HG02588 (cell line): ENCODE measurements around the gene TIFAB.

Experiments used
- ATAC-seq: cut with Tn5 transposase; IDR thresholded peaks from one replicate; pipeline ENCODE4 v1.9.1; 2021; ENCODE audit warnings: mild to moderate bottlenecking, moderate library complexity; ENCODE audit not compliant: unreplicated experiment

The TIFAB gene

DNA sequence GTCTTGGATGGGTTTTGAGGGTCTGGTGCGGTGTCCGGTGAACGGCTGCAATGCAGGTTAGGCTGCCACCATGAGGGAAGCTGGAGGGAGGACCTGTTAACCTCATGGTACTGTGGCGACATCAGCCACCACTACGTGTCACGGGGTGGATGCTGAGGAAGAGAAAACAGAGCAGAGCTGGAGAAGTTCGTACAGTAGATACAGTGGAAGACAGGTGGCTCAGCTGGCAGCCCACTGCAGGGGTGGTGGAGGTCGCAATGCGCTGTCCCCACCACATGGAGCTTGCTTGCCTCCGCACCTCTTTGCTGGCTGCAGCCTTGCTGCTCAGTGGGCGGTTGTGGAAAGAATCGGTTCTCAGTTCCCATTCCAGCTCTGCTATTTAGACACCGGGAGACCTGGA, 7.8 kb downstream of the TIFAB start:
- ATAC-seq, result no peak

DNA sequence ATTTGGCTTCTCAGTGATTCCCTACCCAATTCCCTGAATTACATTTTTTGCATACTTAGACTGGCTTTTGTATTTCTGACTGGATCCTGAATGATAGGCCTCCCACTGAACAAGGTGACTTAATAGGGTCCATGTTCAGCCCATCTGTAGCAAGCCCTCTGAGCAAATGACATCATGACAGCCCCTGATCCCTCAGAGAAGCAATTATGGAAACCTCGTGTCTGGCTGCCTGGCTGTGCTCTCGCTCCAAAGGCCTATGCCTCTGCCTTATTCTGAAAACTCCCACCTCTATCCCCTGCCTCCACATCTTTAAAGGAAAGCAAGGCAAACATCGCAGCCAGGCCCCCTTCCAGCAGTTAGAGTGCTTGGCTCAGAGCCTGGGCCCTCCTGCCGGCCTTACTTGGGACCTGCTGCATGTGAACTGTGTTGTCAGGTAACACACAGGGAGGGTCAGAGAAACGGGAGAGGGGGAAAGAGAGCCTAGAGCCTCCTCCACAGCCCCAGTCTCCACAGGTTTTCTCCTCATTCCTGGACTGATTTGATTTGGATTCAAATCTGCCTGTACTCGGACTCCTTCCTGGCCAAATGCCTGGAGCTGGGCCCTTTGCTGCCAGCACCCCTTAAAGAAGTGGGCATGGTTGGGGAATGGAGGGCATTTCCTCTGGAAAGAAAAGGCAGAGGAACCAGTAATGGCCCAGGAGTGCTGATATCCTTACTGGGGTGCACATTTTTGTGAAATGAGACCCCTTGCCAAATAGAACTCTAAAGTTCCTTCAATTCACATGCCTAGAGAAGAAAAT, 8.8 kb downstream of the TIFAB start:
- no peak for ATAC-seq

DNA sequence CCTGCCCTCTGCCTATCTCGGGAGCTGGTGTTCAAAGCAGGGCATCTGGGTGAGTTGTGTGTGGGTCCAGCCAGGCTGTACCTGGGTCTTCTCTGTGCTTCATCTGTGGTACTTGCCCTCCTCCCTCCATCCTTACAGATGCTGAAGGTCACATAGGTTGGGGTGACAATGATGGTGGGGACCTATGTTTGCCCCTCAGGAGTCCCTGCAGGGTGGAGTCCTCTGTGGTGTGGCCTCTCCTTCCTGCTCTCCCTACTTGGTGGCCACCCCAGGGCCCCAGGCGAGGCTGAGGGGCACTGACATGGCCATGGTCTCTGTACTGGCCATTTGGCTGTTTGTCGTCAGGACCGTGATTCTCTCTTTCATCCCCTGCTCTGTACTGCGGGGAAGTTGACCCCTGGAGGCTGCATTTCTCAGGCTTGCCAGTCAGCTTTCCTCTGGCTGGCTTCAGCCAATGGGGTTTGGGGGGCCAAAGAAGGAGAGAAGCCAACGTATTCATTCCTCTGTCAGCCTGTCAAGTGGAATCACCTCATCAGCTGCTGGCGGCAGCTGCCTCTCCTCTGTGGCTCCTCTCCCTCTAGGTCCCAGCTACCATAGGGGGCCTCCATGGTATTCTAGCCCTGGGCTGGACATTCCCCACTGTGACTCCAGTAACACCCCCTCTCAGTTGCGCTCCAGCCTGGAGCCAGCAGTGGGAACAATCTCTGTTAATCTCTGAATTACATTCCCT, 9.6 kb downstream of the TIFAB start:
- no peak for ATAC-seq

DNA sequence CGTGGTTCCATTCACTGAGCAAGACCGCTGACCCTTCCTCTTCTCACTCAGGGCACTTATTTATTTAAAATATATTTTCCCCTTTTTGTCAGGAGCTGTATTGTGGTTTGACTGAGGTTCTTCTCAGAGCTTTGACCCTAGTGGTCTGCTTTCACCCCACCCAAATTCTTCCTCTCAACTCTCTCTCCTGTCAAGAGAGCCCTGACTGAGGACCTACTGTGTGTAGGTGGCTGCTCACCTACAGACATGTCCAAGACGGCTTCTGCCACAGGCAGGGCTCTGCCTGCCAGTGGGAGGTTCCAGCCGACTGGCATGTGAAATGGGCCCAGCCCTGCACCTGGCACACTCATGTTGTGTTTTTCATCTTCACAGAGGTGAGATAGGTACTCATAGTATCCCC, 10.2 kb downstream of the TIFAB start:
- ATAC-seq, result no peak

DNA sequence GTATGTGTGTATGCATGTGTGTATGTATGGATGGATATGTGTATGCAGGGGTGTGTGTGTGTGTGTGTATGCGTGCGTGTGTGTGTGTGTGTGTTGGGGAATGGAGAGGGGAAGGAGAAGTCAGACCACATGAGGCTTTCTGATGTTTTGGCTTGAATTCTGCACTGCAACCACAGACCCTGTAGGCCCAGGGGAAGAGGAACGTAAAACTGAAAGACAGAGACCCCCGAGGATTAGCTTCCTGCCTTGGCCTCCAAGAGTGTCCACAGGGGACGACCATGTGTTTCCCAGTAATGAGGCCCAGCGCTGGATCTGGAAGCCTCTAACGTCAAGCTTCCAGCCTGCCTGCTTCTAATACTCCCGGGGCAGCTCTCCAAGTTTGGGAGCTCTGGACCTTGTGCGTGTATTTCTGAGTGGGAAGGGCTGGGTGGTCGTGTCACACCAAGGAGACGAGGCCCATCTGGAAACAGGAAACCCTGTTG, 10.8 kb downstream of the TIFAB start:
- no peak for ATAC-seq

DNA sequence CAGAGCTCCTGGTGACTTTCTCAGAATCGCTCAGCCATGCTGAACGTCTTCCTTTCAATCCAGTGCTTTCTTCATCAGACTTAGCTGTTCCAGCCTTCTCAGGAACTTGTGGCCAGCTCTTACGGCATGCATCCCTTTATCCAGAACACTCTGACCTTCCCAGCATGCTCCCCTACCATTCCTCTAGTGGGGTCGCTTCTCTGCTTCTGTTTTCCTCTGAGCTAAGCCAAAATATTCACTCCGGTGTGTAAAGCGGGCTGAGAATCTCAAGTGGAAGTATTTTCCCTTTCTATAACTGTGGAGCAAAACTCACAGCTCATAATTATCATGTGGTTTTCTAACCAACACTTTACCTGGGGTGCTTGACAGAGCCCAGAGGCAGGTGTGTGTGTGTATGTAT, 11.2 kb downstream of the TIFAB start:
- no peak for ATAC-seq

DNA sequence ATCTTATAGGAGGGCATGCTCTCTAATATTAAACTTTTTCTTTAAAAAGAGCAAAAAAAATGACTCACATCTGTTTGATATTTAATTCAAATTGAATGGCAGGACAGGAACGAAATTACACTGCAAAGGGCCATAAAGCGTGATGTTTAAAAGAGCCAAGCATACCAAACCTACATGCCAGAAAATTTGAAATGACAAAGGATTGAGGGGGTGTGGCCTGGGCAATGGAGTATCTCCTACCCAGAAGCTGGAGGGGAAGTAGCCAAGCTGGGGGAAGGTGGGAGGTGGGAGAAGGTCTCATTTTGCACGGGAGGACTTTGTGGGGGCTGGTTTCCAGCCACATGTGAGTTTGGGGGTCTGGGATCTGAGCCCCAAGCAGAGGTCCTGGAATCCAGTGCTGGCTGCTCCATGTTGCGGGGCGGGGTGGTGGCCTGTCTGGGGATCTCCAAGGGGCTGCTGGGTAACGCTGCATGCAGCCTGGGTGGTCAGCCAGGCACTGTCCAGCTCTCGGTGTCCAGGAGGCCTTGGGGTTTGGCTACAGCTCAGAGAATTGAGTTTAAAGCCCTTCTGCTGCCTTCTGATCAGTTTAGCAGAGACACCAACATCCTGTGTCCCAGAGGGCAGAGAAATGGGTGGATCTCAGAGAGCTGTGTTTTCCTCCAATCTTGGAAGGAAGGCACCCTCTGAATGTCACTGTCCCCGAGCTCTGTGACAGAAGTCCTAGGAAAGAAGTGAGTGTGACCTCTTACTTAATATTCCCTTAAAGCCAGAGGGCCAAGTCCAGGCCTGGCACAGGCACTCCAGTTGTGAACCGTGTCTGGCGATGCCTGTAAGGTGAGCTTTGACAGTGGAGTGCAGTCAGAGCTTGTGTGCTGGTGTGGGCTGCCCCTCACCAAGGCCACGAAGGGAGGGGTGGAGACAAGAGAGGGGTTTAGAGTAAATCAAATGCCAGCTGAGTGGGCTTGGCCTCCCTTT, 12.6 kb downstream of the TIFAB start:
- ATAC-seq, result no peak

DNA sequence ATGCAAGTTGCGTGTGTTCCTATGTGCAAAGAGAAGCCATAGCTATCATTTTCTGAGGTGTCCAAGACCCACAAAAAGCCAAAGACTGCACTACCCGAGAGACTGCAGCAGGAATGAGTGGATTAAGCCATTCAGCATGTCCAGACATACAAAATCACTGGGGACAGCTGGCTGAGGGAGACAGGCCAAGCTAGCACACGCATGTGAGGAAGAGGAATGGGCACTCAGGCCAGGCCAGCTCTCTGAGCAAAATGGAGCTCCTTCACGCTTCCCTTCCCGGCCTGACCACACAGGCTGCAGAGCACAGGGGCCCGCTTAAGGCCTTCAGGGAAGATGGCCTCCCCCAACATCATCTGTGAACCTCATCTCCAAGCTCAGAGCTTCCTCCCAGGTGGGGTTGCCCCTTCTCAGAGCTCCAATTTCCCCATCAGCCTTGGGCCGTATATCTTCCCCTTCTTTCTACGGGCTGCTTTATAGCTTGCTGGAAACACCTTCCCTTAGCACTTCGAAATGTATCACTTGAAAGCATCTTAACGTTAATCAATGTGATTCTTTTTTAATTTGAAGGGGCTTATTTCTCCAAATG, 13.4 kb downstream of the TIFAB start:
- ATAC-seq, result no peak

DNA sequence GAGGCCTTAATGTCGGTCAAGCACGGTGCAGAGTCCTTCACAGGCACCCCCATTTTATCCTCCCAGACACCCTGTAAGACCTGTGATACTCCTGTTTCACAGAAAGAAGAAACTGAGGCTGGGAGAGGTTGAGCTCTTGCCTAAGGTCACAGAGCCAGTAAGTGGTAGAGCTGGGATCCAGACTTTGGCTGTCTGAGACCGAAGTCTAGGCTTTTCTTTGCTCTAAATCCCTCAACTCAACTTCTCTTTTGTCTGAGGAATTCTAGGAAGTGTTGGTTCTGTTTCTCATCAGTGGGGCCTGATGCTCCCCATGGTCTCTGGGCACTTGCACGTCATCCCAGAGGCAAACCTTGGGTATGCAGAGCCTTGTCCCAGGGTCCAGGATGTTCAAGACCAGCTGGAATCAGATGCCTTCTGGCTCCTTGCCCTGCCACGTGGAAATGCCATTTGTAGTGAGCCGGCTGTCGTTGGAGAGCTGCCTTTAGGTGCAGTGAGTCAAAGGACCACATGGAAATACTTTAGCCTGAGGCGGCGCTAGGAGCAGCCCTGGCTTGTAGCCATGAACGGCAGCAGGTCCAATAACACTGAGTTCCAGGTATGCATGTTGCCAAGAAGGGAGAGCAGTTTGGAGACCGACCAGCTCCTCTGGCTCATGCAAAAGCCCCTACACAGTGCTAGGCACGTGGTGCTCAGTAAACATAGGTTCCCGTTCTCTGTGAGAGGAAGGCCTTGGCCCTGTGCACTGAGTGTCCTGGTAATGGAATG, 14.2 kb downstream of the TIFAB start:
- no peak for ATAC-seq

DNA sequence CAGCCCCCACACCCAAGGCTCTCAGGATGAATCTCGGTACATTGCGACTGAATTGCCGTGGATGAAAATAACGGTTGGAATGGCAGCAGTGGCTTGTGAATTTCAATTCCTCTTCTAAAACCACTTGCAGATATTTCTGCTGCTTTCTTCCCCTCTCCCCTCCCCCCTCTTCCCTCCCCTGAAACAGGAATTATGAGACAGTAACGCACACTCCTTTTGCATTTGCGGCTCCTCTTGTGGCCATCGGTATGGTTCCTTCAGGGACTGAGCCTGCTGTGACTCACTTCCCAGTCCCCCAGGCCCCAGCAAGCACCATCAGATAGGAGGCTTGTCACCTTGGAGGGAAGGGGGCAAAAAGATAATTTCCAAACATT, 14.7 kb downstream of the TIFAB start:
- no peak for ATAC-seq

DNA sequence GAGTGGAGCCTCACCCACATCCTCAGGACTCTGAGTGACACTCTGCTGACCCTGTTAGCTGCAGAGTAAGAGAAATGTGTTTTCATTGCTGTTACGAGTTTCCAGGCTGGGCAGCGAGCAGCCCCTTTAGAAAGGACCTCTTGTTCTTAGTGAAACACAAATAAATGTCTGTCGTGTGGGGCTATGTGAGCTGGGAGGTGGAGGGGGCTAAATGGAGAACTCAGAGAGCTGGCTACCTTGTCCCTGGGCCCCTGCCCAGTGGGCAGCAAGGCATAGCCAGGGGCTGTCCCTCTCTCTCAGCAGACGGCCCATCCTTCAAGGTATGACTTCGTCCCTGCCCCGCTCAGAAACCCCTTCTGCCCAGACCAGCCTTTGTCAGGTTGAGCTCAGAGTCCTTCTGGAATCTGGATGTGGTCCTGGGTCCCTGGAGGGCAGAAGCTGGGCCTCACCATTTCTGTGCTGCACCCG, 15.2 kb downstream of the TIFAB start:
- ATAC-seq, result no peak

DNA sequence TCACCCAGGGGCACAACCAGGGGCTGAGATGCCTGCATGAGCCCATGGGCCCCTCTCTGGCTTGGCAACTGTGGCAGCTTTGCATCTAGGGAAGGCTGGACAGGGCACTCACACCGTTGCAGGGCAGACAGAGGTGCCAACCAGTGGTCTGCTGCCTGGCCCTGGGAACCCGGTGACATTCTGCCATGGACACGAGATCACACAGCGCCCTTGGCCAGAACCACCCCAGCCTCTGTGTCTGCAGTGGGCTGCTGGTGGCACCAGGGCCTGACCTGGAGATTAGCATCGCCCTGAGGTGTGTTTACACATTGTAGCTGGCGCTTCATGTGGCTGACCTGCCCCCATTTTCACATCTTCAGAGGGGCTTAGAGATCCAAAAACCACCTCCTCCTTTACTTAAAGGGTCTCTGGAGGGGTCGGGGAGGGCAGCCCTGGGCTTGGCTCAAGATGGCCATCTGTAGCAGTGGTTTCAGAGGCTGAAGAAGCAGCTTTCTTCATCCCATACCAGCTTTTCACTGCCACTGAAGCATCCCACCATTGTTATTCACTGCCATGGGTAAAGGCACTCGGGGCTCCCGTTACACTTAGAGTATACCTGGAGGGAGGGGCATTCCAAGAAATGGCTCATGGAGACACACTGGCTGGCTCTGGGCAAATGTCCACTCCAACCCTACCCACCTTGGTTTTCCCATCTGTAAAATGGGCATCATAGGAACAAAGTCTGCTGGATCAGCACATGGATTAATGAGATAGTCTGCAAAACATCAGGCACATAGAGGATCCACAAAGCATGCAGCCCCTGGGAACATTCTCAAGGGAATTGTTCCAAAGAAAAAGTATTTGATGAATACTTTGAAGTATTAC, 16.5 kb downstream of the TIFAB start:
- no peak for ATAC-seq

DNA sequence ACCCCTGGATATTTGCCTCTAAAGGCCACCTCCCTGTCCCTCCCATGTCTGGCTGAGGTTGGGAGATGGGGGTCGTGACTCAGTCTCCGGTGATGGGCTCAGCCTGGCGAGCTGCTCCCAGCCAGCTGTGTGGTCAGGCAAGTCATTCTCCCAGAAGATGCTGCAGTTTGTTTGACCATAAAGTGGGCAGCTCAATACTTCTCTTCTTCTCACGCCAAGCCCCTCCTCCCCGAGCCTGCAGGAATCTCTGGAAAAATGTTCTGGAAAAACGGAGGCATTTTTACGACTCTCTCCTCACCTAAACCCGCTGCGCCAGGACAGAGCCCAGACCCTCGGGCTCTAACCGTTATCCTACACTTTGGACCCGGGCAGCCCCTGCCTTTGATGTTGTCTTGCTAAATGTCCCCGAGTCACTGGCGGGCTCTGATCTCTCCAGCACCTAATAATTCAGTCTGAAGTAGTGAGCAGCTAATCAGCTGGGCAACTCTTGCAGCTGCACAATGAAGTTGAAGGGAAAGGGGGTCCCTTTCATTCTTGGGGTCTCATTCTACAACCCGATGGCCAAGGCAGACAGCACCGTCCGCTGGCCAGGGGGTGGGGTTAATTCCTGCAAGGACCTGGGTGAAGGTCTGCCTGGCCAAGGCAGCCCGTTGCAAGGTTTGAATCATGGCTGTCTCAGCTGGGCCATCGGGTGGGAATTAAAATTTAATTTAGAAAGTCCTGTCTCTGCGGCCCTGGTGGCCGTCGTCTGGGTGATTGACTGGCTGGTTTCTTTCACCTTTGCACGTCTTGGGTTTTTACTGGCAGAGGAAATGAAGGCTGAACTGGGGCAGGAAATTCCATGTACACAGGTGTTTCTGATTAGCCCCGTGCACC, 17.3 kb downstream of the TIFAB start:
- no peak for ATAC-seq

DNA sequence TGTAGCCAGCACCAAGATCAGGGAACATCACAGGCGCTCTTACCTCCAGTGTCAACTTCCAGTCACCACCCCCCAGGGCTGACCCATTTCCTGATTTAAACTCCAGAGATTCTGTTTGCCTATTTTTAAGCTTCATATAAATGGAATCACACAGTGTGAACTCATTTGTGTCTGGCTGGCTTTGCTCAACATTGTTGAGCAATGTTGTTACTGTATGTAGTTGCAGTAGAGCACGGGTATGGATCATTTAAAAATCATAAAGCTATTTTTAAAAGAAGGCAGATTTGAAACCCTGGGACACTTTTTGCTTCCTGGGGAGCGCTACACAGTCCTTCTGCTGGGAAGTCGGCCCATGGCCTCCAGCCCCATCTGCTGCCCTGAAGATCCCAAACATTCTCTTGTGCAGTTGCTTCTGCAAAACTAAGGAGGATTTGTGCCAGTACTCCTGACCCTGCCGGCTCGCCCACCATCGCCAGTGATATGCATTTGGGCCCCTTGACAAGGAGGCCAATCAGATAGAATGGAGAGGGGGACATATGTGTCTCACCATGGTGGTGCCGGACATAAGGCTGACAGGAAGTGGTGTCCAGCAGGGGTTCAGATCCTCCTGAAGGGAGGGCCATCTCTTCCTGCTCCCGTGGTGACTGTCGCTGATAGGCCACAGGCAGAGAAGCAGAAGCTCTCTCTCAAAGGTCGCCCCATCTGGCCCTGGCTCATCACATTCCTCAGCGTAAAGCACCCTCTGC, 18.3 kb downstream of the TIFAB start:
- no peak for ATAC-seq

DNA sequence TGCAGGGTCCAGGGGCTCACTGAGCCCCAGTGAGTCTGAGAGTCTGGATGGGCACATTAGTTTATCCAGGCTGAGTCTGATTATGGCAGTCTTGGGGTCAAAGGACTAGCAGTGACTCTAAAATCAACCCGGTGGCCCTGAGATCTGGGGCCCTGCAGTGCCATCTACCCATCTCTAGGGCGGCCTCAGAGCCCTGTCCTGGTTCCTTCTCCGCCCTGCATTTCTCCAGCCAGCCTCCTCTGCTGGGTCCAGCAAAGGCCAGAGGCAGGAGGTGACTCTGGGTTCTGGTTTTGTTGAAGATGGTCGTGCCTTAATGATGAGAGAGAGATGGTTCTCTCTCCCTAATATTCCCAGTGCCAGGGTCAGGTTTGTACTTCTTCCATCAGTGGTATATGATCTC, 20.0 kb downstream of the TIFAB start:
- no peak for ATAC-seq

DNA sequence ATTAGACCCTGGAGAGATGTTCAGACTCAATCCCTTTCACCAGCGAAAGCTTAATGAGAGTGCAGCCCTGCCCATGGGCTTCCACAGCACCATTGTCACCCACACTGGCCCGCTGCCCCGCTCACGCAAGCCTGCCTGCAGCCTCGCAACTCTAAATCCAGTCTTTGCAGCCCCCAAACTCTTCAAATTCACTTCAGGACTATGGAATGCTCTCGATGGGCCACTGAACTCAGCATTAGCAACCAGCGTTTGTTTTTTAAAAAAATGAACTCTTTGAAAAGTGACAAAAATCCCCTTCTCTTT, 22.1 kb downstream of the TIFAB start:
- ATAC-seq, result no peak

DNA sequence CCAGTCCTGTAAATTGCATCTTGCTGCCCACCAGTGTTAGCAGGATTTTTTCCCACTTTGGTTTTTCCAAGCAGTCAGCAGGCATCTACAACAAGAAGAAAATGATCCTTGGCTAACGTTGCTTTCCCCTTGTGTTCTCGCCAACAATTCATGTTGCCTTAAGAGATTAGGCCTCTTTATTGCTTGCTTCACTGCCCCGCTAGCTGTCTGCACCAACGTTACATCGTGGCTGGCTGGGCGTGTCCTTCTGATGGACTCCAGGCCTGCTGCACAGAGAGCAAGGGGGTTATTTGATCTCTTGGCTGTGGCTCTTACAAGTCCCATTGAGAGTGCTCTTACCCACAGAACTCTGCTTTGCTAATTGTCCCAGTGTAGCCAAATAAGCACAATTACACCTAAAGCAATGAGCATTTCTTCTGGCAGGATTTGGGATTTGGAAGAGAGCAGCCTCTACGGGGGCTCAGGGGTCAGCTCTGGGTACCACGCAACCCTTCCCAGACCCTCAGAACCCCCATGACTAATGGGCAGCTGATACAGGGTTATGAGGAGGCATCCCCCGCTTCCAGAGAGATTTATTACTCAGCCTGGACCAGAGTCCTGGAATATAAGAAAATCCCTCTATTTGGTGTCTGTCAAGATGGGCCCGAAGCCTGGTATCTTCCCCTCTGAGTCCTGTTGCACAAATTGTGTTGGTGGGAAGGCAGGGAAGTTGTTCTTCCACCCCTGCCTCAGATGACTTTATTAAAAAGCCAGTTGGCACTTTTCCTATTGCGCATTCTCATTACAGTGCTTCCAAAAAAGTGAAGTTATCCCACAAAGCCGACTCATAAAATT, 22.6 kb downstream of the TIFAB start:
- ATAC-seq, result no peak
